Prostate gland (tissue), 2 donors: Measurements from ENCODE around the gene FHL2.

Source experiments
- CTCF ChIP-seq, 4 experiments: fragments of 200-600 bp in 2 of 4; fragments of 450-650 bp in 2 of 4; sonication (generic) in 2 of 4; IDR thresholded peaks; 1 replicate in 3 of 4; 2 replicates in 1 of 4; pipeline ENCODE4 v1.5.1; 2016 to 2019; ENCODE audit warnings: antibody characterized with exemption in 4 of 4, mild to moderate bottlenecking in 2 of 4, moderate library complexity in 2 of 4
- POLR2AphosphoS5 ChIP-seq: sonication (generic); formaldehyde crosslinking; IDR thresholded peaks from one replicate; pipeline ENCODE4 v1.6.1; 2017; ENCODE audit warnings: antibody characterized with exemption

GRCh38 chr2:105411720-105412407 is 13.0 kb upstream of the FHL2 start:
- no peak for TF ChIP-seq CTCF (IDR thresholded peaks at IDR 0.05)
- TF ChIP-seq POLR2AphosphoS5 = no peak
